ENCODE data around the gene THSD4.
A peak's percentile ranks its signal among the peaks of the same experiment; 100 is the strongest.

THSD4 gene

GRCh38 chr15:71567173-71567572 is 451.9 kb downstream of the THSD4 start:
- no peak for DNase-seq (ENCODE audit: low read depth)
- no peak overlapping the region for H3K4me3 ChIP-seq (ENCODE audit: low read length)
- TF ChIP-seq CTCF (conservative IDR thresholded peaks at IDR 0.05; ENCODE audit: low read depth, low read length): no peak

GRCh38 chr15:71568227-71568626 is 453.0 kb downstream of the THSD4 start:
- no peak for TF ChIP-seq CTCF (conservative IDR thresholded peaks at IDR 0.05; ENCODE audit: low read depth, low read length)
- no peak overlapping the region for H3K4me3 ChIP-seq (ENCODE audit: low read length)
- no peak for DNase-seq (ENCODE audit: low read depth)

GRCh38 chr15:71570736-71571135 is 455.5 kb downstream of the THSD4 start:
- H3K4me3 ChIP-seq (ENCODE audit: low read length): no peak overlapping the region
- TF ChIP-seq CTCF (conservative IDR thresholded peaks at IDR 0.05; ENCODE audit: low read depth, low read length): no peak
- no peak for DNase-seq (ENCODE audit: low read depth)

- no peak for DNase-seq (ENCODE audit: low read depth)
- H3K4me3 ChIP-seq (ENCODE audit: low read length): no peak overlapping the region
- no peak for TF ChIP-seq CTCF (conservative IDR thresholded peaks at IDR 0.05; ENCODE audit: low read depth, low read length)
These were observed 456.4 kb downstream of the THSD4 start for GRCh38 chr15:71571641-71572040.

- no peak overlapping the region for H3K4me3 ChIP-seq (ENCODE audit: low read length)
- peak; percentile 35 for TF ChIP-seq CTCF (conservative IDR thresholded peaks at IDR 0.05; ENCODE audit: low read depth, low read length)
- DNase-seq (ENCODE audit: low read depth): no peak
These were observed 457.3 kb downstream of the THSD4 start for GRCh38 chr15:71572452-71573053.

- no peak for TF ChIP-seq CTCF (conservative IDR thresholded peaks at IDR 0.05; ENCODE audit: low read depth, low read length)
- H3K4me3 ChIP-seq (ENCODE audit: low read length): no peak overlapping the region
- DNase-seq (ENCODE audit: low read depth): no peak
These were observed 458.3 kb downstream of the THSD4 start for GRCh38 chr15:71573599-71573998.

- H3K4me3 ChIP-seq (ENCODE audit: low read length): no peak overlapping the region
- no peak for DNase-seq (ENCODE audit: low read depth)
- TF ChIP-seq CTCF (conservative IDR thresholded peaks at IDR 0.05; ENCODE audit: low read depth, low read length): peak; percentile 66
These were observed 460.3 kb downstream of the THSD4 start for GRCh38 chr15:71575474-71576045.

All from retinal pigment epithelial cell (primary cell).